ENCODE measurements around the gene EML5.

- TF ChIP-seq YY1 (IDR thresholded peaks at IDR 0.05; ENCODE audit: insufficient read depth, insufficient read length), result no peak
- TF ChIP-seq ZNF274 (IDR thresholded peaks at IDR 0.05; ENCODE audit: low read depth, low read length), result no peak
- no peak for TF ChIP-seq SUZ12 (IDR thresholded peaks at IDR 0.05; ENCODE audit: extremely low read depth, insufficient read depth, insufficient read length)
Measured at GRCh38 chr14:88793259-88793625, 489 bp upstream of the EML5 start.
